Mononuclear cell (primary cell): ENCODE measurements around the gene MCRIP2. TPM values are rescaled to one million over a fixed set of nuclear protein-coding genes. Genes with fewer than 3 reads are reported as not detected.

Source experiments
- H3K27me3 ChIP-seq: 2 replicates; pipeline ENCODE4 v1.6.0; 2011; ENCODE audit warnings: low read length, control low read depth; ENCODE audit not compliant: insufficient read depth
- H3K4me1 ChIP-seq: 2 replicates; pipeline ENCODE4 v1.5.1; 2011; ENCODE audit warnings: mild to moderate bottlenecking, low read length, control low read depth; ENCODE audit not compliant: insufficient read depth
- H3K4me3 ChIP-seq: 2 replicates; pipeline ENCODE4 v1.5.1; 2011; ENCODE audit warnings: mild to moderate bottlenecking, low read length, moderate library complexity
- H3K9me3 ChIP-seq: 2 replicates; pipeline ENCODE4 v1.5.1; 2011; ENCODE audit warnings: low read depth, mild to moderate bottlenecking, control low read depth, low read length
- total RNA-seq: library from RNA; depleted of rRNA; stranded (reverse); fragments of >200 nt; gene quantifications from one replicate; pipeline ENCODE4 v1.2.3, GENCODE V29; 2012

Gene MCRIP2
- total RNA-seq, 1 donor: 18.5 TPM

DNA sequence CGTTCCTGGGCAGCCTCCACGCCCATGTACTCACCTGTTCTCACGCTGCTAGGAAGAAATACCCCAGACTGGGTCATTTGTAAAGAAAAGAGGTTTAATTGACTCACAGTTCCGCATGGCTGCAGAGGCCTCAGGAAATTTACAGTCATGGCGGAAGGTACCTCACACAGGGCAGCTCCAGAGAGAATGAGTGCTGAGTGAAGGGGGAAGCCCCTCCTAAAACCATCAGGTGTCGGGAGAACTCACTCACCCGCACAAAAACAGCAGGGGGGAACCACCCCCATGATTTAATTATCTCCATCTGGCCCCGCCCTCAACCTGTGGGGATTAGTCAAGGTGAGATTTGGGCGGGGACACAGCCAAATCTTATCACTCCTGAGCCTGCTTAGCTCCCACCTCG, 33.6 kb upstream of the MCRIP2 start:
- no peak overlapping the region for H3K4me3 ChIP-seq
- H3K4me1 ChIP-seq: no peaks in the 10 kb centered on the region
- no peaks in the 10 kb centered on the region for H3K27me3 ChIP-seq
- no peaks in the 10 kb centered on the region for H3K9me3 ChIP-seq

DNA sequence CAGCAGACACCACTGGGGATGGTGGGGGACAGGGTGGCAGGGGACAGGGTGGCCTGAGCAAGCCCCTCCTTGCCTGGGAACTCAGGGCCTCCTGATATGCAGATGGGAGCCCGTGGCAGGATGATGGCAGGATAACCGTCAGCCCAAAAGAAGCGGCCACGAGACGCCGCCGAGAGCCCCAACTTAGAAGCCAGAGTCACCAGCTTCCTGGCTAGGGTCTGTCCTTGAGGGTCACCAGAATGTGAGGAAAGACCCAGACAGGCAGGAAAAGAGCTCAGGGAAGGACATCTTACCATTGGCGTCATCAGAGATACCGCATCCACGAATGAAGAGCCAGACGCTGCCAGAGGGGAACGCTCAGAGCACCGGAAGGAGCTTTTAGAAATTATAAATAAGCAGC, 32.3 kb upstream of the MCRIP2 start:
- Histone ChIP-seq H3K27me3 (no peaks in the 10 kb centered on the region), H3K9me3 (no peaks in the 10 kb centered on the region), H3K4me1 (no peaks in the 10 kb centered on the region), H3K4me3 (no peak overlapping the region)

DNA sequence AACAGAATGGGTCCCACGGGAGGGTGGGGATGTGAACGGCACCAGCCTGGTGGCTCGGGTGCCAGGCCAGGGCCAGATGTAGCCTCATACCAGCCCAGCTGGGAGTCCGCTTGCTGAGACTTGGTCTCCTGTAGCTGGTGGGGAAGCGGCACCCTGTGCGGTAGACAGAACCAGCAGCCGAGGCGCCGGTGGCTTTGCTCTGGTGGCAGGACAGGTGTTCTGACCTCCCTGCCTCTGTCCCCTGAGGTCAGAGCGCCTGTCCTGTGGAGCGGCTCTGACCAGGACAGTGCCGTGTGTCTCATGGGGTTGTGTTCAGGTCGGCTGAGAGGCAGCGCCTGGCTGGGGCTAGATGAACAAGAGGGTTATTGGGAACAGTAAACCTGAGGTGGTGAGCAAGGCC, 31.6 kb upstream of the MCRIP2 start:
- no peaks in the 10 kb centered on the region for H3K9me3 ChIP-seq
- H3K4me3 ChIP-seq: no peak overlapping the region
- H3K4me1 ChIP-seq: no peaks in the 10 kb centered on the region
- H3K27me3 ChIP-seq: no peaks in the 10 kb centered on the region

DNA sequence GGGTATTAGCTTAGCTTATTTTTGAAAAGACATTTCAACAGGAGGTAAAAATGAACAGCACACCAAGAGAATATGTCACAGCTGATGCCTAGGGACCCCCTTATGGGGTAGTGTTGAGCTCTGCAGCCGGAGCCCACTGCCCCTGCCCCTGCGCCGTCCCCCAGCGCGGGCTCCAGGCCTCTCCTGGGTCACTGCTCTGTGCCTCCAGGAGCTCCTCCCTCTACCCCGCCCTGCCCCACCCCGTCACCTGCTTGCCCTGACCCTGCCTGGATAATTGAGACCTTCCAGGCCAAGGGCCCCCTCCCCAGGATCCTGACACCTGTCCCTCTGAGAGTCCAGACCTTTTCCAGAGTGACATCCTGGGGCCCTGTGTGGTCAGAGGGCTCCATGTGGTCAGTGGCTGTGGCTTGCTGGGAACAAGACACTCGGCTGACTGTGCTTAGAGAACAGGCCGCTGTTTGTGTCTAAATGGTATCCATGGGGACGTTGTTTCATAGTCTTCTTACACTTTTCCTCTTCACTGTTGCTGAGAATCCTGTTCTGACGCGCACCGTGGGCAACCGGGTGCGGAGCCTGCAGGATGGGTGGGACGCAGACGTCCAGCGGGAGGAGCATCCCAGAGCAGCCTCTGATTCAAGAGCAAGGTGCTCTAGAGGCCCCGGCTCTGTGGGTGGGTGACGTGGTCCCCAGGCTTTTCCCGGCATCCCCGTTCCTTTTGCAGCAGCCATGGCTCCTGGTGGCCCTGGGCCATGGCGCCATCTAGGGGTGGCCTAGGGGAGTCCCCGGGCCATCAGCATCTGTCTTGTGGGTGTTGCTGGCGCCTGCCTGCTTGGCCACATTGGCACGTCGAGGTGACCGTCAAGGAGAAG, 30.9 kb upstream of the MCRIP2 start:
- no peaks in the 10 kb centered on the region for H3K4me1 ChIP-seq
- no peak overlapping the region for H3K4me3 ChIP-seq
- H3K9me3 ChIP-seq: no peaks in the 10 kb centered on the region
- H3K27me3 ChIP-seq: no peaks in the 10 kb centered on the region

DNA sequence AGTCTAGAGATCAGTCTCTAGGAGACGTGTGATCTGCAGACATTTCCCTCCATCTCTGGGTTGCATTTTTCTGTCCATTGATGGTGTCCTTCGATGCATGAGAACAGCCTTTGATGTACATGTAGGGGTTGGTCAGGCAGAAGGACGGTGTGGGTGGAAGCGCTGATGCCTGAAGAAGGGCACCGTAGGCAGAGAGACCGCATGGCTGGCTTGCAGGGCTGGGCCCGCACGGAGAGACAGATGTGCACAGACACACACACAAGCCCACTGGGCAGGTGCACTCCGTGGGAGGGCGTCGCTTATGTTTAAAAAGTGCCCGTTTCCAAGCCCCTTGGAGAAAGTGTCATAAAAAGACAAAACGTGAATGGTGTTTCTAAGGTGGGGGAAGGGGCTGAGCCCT, 26.5 kb upstream of the MCRIP2 start:
- H3K4me3 ChIP-seq: no peak overlapping the region
- no peaks in the 10 kb centered on the region for H3K9me3 ChIP-seq
- no peaks in the 10 kb centered on the region for H3K27me3 ChIP-seq
- H3K4me1 ChIP-seq: no peaks in the 10 kb centered on the region

DNA sequence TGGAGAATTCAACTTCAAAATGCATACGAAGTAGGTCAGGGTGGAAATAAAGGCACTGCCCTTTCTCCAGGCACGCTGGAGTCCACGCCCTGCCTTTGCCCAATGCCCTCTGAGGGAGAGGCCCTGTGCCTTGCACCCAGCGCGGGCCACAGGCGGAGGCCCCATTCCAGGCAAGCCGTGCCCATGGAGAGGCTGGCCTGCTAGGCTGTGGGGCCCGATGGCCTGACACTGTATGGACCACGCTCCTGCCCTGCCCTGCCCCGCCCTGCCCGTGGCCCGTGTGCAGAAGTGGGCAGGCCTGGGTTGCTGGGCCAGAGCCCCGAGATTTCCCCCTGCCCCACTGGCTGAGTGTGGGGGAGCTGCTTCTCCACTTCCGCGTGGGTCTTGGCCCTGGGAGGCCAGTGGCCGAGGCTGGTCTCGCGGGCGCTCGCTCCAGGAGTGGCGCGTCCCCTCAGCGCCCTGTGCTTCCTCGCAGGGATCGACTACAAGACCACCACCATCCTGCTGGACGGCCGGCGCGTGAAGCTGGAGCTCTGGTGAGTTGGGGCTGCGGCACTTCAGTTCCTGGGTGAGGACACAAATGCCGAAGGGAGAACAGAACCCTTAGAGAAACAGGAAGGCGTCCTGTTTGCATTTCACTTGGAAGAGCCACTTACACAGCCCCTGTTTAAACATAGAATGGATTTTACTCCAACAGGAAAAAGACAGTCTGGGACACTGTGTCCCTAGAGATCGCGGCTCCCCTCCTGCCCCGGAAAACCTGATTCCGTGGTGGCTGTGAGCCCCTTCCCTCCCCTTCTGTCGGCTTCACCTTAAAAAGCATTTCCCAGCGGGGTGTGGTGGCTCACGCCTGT, 24.7 kb upstream of the MCRIP2 start:
- H3K4me3 ChIP-seq: no peak overlapping the region
- no peaks in the 10 kb centered on the region for H3K27me3 ChIP-seq
- no peaks in the 10 kb centered on the region for H3K4me1 ChIP-seq
- no peaks in the 10 kb centered on the region for H3K9me3 ChIP-seq

DNA sequence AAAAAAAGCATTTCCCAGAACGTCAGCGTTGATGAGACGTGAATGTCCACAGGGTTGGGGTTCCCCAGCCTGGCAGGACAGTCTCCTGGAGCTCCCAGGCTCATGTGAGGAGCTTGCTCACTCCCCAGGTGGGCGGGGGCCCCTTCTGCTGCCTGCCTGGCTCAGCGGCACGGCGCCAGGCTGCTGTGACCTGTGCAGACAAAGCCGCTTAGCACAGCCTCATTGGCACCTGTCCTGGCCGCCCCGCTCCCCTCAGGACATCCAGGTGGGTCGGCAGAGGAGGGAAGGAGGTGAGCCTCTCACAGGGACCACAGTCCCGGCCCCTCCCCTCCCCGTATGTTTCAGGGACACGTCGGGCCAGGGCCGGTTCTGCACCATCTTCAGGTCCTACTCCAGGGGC, 23.8 kb upstream of the MCRIP2 start:
- Histone ChIP-seq H3K4me1 (no peaks in the 10 kb centered on the region), H3K4me3 (no peak overlapping the region), H3K27me3 (no peaks in the 10 kb centered on the region), H3K9me3 (no peaks in the 10 kb centered on the region)

DNA sequence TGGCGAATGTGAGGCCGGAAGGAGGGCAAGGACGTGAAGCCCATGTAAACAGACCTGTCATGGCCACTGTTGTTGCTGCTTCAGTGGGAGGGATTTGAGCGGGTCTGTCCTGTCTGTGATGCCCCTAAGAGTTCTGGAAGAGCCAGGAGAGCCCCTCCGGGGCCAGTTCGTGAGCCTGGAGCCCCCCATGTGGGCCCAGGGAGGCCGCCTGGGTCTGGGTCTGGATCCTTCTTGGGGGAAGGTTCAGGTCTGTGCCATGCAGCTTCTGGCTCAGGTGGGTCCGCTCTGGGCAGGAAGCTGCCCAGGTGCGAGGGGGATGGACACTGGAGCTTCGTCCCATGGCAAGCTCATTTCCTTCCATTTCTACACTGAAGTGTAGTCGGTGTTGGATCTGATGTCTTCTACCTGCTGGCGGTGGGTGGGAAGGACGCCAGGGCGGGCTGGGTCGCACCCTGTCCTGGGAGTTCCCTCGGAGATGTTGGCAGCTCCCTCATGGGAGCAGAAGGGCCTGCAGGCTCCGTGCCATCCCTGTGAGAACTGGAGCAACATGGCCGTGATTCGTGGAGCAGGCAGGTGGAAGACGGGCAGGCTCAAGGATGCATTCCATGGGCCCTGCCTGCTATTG, 22.0 kb upstream of the MCRIP2 start:
- Histone ChIP-seq H3K4me3 (no peak overlapping the region), H3K9me3 (no peaks in the 10 kb centered on the region), H3K4me1 (no peaks in the 10 kb centered on the region), H3K27me3 (no peaks in the 10 kb centered on the region)

DNA sequence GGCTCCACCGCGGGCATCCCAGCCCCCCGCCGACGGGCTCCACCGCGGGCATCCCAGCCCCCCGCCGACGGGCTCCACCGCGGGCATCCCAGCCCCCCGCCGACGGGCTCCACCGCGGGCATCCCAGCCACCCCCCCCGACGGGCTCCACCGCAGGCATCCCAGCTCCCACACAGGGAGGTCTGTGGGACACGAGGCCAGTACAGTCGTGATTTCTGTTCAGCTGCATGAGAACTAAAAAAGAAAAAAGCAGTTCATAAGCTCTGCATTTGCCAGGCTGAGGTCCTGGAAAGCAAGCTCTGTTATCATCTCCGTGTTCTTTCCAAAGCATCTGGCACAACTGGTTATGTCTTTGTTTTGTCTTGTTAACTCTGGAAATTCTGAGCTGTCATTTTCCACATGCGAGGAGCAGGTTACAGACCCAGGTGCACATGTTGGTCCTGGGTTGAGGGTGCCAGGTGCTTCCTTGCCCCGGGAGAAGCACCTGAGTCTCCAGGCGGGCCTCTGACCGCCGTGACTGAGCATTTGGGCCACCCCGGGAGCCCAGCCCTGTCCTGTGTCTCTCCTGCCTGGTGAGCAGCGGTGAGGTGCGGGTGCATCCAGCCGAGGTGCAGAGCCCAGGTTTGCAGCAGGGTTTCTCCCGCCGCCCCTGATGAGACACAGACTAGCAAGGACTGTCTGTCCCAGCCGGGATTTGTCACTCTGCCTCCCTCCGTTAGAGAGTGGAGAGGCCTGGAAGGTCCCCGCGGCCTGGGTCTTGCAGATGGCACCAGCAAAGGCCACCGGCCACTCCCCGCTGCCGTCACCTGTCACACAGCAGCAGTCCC, 20.7 kb upstream of the MCRIP2 start:
- H3K9me3 ChIP-seq: no peaks in the 10 kb centered on the region

DNA sequence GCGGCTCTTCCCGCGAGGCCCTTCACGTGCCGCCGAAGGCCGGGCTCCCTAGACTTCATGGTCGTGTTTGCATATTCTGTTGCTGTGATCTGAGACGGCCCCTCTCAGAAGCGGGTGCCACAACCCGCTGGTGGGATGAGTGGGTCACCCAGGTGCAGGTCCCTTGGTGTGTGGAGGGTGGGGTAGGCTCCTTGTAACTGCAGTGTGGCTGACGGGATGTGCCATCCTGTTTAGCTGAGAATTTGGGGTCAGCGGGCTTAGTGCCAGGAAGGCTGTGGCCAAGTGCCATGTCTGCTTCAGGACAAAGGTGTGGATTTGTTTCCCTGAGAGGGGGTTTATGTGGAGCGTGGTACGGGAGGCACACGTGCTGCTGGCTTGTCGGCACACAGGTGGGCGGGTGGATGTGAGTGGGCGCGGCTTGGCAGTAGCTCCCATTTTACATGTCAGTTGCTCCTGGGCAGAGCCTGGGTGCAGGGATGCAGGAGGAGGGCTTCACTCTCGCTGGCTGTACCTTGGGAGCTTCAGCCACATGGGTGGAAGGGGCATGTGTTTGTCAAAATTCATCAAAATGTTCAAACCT, 20.0 kb upstream of the MCRIP2 start:
- H3K4me3 ChIP-seq: no peak overlapping the region
- no peaks in the 10 kb centered on the region for H3K4me1 ChIP-seq
- H3K9me3 ChIP-seq: no peaks in the 10 kb centered on the region
- no peaks in the 10 kb centered on the region for H3K27me3 ChIP-seq

More for the DNA sequence above, 20.7 kb upstream of the MCRIP2 start:
- Histone ChIP-seq H3K4me3 (no peak overlapping the region), H3K27me3 (no peaks in the 10 kb centered on the region), H3K4me1 (no peaks in the 10 kb centered on the region)

DNA sequence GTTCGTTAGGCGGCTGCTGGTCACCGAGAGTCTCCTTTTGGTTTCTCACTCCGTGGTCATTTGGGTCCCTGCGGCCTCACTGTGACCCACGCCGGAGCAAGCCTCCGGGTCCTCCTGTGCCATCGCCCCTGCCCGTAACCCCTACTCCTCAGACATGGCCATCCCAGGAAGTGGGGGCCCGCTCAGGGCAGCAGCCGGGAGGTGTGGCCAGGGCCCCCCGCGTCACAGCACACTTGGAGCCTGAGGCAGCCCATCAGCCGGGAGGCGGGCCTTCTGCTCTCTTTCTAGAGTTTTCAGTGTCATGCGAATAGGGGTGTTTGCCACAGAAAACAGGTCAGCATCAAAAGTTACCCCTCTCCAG, 18.7 kb upstream of the MCRIP2 start:
- no peaks in the 10 kb centered on the region for H3K9me3 ChIP-seq
- no peaks in the 10 kb centered on the region for H3K4me1 ChIP-seq
- H3K27me3 ChIP-seq: no peaks in the 10 kb centered on the region
- no peak overlapping the region for H3K4me3 ChIP-seq

DNA sequence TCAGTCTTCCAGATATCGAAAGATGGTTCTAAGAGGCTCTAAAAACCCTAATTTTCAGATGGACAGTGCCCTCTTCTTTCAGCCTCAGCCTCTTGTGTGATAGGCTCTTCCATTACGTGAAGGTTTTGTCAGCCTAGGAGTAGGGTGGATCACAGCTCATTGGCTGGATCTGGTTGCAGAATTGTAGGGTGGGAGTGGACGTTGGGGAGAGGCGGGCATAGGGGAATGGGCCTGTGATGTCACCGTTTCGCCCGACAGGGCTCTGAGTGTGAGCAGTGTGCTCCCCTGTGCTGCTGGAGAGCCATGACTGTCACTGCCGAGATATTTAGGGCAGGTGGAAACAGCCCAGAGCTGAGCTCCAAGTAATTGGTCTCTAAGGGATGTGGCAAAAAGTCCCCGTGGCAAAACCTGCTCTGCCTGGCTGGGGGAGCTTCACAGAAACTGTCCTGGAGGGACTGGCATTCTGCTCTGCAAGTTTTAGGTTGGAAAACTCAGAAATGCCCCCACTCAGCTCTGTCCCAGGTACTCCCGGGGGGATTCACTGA, 17.0 kb upstream of the MCRIP2 start:
- Histone ChIP-seq H3K4me3 (no peak overlapping the region), H3K9me3 (no peaks in the 10 kb centered on the region), H3K27me3 (no peaks in the 10 kb centered on the region), H3K4me1 (no peaks in the 10 kb centered on the region)

DNA sequence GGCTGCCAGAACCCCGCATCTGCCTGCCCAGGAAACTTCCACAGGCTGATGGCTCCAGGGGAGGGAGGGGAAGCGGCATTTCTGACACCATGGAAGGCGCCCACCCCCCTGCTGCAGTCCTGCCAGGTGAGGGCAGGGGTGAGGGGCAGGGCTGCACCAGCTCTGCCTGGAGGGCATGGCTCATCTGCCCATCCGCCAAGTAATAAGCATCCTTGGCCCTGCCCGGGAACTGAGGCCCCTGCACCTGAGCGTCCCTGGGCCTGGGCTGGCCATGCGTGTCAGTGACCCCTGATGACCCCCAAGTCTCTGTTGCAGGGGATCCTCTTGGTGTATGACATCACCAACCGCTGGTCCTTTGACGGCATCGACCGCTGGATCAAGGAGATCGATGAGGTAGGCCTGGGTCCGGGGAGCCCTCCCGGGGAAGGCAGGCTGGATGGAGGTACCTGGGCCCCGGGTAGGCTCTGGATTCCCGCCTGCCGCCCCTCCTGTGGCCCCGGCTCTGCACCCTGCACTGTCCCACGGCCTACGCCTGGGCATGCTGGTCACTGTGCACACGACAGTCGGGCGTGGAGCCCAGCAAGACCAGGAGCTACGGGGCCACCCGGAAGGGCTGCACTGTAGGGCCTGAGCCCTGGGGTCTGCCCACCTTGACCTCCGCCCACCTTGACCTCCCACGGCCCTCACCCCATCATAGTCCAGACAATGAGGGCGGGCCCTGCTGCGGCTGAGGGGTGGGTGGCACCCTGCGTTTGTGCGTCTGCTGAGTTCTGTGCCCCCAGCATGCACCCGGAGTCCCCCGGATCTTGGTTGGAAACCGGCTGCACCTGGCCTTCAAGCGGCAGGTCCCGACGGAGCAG, 16.3 kb upstream of the MCRIP2 start:
- Histone ChIP-seq H3K27me3 (no peaks in the 10 kb centered on the region), H3K4me3 (no peak overlapping the region), H3K9me3 (no peaks in the 10 kb centered on the region), H3K4me1 (no peaks in the 10 kb centered on the region)
